K562 (cell line): ENCODE measurements around the gene SLC18B1. TPM values are rescaled to one million over a fixed set of nuclear protein-coding genes. Genes with fewer than 3 reads are reported as not detected.

Source experiments
- AFF4 ChIP-seq: sonication (generic); formaldehyde crosslinking; IDR thresholded peaks from 2 replicates; pipeline ENCODE4 v1.8.0; 2023; ENCODE audit warnings: mild to moderate bottlenecking, missing genetic modification reagents
- BRD4 ChIP-seq: fragments of 200-600 bp; sonication (generic); IDR thresholded peaks from 2 replicates; pipeline ENCODE4 v1.6.1; 2017; ENCODE audit warnings: inconsistent platforms
- CBFB ChIP-seq: sonication (generic); formaldehyde crosslinking; IDR thresholded peaks from 2 replicates; pipeline ENCODE4 v1.4.0; 2020; ENCODE audit warnings: mild to moderate bottlenecking, missing genetic modification reagents
- DACH1 ChIP-seq: fragments of 450-650 bp; IDR thresholded peaks from 2 replicates; pipeline ENCODE4 v1.6.1; 2018; ENCODE audit not compliant: partially characterized antibody
- MGA ChIP-seq: fragments of 450-650 bp; IDR thresholded peaks from 2 replicates; pipeline ENCODE4 v1.6.1; 2016; ENCODE audit warnings: mild to moderate bottlenecking, moderate library complexity
- NFIC ChIP-seq: fragments of 450-650 bp; IDR thresholded peaks from 2 replicates; pipeline ENCODE4 v1.6.1; 2017; ENCODE audit warnings: mild to moderate bottlenecking, inconsistent platforms
- PHF8 ChIP-seq: fragments of 200-600 bp; sonication (generic); IDR thresholded peaks from 2 replicates; pipeline ENCODE4 v1.6.1; 2012; ENCODE audit warnings: mixed run types, mild to moderate bottlenecking, inconsistent platforms, low read length, moderate library complexity, borderline replicate concordance
- RUNX1 ChIP-seq: sonication (generic); IDR thresholded peaks from 2 replicates; pipeline ENCODE4 v1.6.1; 2016; ENCODE audit warnings: antibody characterized with exemption, low read depth
- SMAD4 ChIP-seq: fragments of 250-450 bp; sonication (Bioruptor Pico); conservative IDR thresholded peaks from 2 replicates; pipeline ENCODE4 v1.8.0; 2021; ENCODE audit warnings: inconsistent platforms, mild to moderate bottlenecking, moderate library complexity
- polyA plus RNA-seq, 8 experiments: library from polyadenylated mRNA; depleted of rRNA in 4 of 8; stranded (reverse) in 5 of 8; unstranded in 3 of 8; fragments of >200 nt; fragmentation: Nextera tagmentation in 2 of 8; fragmentation: Illumina TruSeq in 1 of 8; extraction: Ambion mirVana in 2 of 8; extraction: Trizol in 1 of 8; gene quantifications; 2 replicates each; pipeline versions ENCODE4 v1.2.1 to v1.2.3, GENCODE V29; 2011 to 2014; ENCODE audit warnings: inconsistent platforms in 1 of 8, missing spikeins in 1 of 8
- total RNA-seq, 7 experiments: library from RNA; depleted of rRNA in 6 of 7; stranded (reverse); fragments of >200 nt in 6 of 7; fragmentation: Illumina TruSeq in 2 of 7; extraction: Trizol in 2 of 7; gene quantifications; 2 replicates each; pipeline versions ENCODE4 v1.2.1 to v1.2.3, GENCODE V29; 2011 to 2021; ENCODE audit warnings: low replicate concordance in 1 of 7

Gene SLC18B1
- total and polyA plus RNA-seq, 9 of the 15 experiments (the other 6 are each of a cell fraction or from before 2014, with no cell fraction given), result 10.4 to 49.1 (median 32.0) TPM

DNA sequence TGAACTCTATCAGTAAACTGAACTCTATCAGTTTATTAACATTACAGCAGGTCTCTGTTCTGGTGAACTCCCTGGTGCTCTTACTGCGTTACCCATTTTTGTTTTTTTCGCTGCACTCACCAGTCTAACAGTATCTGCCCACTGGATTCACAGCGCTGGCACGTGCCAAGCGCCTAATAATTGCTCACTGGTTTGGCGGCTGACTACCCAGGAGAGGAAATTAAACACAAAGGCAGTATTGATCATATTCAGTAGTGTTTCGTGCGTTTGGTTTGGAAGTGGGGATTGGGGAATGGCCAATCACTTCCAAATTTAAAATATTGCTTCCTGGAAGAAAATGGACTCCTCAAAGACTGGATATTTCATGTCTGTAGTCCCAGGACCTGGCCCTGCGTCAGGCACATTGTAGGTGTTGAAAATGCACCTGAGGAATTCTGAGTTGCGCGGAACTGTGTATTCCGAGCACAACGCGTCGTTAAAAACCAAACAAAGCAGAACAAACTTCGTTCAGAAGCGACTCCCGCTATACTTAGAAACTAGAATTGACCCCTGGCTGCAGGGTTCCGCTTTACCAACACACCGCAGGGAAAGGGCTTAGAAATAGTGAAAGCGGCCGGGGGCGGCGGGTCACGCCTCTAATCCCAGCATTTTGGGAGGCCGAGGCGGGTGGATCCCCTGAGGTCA is 14.9 kb upstream of the SLC18B1 start (continued):
- TF ChIP-seq AFF4 (CRISPR knock-in tag) (no peak), DACH1 (peak; percentile 10), NFIC (no peak), PHF8 (peak; percentile 27; the same call in 1 of the 2 replicates), RUNX1 (no peak), MGA (peak; percentile 72), CBFB (CRISPR knock-in tag) (no peak), BRD4 (peak; percentile 71; the same call in 1 of the 2 replicates), SMAD4 (CRISPR knock-in tag) (no peak)
